Stimulated activated CD8-positive, alpha-beta memory T cell treated with anti-CD3 and anti-CD28 coated beads, Interleukin-4, amount 100 ng/mL, for 4 hours (primary cell): ENCODE results near the gene RNF148.

ENCODE experiments used
- DNase-seq, 2 donors: peaks; one replicate each; pipeline ENCODE4 v3.0.0-alpha.2; 2020; ENCODE audit warnings: low read depth in 2 of 2, low spot score in 1 of 2

RNF148 gene, protein sequence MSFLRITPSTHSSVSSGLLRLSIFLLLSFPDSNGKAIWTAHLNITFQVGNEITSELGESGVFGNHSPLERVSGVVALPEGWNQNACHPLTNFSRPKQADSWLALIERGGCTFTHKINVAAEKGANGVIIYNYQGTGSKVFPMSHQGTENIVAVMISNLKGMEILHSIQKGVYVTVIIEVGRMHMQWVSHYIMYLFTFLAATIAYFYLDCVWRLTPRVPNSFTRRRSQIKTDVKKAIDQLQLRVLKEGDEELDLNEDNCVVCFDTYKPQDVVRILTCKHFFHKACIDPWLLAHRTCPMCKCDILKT

GRCh38 chr7:122702872-122703510 lies at the start of gene RNF148:
Gene RNF148, minus strand, starts transcription at chr7:122702922. Its CDS starts 172 bp downstream, at chr7:122702750.
- no peak for DNase-seq

GRCh38 chr7:122750389-122750788 lies 47.7 kb upstream of the RNF148 start:
- DNase-seq = no peak

DNA sequence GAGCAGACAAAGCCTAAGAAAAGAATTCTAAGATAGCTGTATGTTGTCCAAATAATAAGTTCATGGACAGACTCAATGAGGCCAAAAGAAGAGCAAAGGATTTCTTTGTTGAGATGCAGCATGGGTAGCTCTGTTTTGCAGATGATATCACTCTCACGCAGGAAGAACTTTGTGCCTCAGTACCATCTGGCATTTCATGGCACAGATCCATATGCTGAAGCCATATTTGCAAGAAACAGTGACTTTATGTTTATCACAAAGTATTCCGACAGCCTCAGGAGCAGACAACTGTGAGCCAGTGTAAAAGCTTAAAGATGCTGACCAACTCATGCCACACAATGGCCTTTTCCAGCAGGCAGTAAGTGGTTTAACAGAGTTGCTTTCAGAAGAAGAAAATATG lies 45.5 kb upstream of the RNF148 start:
- DNase-seq = no peak

DNA sequence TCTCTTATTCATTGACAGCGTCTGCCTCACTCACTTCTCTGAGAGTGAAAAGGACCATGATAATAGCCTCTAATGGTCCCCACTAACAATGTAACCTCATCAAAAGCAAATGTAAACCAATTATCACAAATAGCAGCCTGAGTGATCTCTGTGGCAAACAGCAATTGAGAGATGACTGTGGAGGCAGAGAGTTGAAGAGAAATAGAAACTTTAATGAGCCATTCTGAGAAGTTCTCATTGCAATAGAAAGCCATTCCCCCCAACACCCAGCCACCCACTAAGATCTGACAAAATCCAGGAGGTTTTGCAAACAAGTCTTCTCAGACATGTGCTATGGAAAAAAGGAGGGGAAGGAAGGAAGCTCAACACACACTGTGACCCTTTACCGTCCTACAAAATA lies 44.2 kb upstream of the RNF148 start:
- no peak for DNase-seq

GRCh38 chr7:122743211-122743610 lies 40.5 kb upstream of the RNF148 start:
- DNase-seq = no peak

DNA sequence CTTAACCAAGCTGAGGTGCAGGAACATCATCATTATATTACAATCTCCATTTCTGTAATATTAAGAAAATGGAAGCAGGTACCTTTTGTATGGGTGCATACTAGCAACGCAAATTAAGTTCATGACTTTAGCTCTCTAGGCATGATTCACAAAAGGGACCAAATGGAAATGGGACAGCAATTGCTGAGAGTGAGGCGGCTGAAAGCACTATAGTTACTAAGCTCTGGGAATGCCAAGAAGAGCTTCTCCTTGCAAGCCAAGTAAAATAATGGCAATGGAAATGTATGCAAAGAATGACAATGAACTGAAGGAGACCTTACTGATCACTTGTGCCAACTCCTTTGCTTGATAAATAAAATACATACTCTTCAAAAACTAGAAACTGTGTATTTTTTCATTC lies 36.2 kb upstream of the RNF148 start:
- no peak for DNase-seq

GRCh38 chr7:122736183-122736582 lies 33.5 kb upstream of the RNF148 start:
- no peak for DNase-seq

DNA sequence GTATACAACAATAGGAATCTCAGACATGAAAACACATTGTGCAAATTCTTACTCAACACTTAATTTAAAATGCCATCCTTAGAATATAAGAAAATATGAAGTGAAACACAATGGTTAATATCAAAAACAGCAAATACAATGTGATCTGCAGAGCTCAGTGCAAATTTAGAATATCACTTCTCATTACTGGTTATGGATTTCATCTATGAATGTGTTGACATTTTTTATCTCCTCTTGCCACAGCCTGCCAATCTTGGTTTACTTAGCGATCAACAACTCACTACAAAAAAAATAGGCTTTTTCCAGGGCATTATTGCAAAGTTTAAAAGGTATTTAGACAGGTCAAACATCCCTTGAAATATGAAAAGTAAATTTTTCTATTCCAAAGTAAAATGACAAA lies 25.0 kb upstream of the RNF148 start:
- DNase-seq = no peak

DNA sequence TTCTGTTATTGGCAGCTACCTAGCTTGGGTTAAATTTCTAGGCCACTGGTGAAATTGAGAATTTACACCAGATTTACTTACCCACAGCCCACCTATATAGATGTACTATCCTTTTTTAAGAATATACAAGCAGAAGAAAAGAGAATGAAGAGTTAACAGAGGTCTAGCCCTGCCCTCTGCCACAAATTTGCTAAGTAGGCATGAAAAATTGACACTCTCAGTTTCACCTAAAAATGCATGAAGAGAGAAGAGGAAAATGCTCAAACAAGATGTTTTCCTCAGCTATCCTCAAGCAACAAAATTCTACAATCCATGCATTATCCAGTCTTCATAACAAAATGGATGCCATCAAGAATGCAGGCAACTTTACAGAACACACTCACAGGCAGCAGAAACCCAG lies 24.6 kb upstream of the RNF148 start:
- DNase-seq = no peak

DNA sequence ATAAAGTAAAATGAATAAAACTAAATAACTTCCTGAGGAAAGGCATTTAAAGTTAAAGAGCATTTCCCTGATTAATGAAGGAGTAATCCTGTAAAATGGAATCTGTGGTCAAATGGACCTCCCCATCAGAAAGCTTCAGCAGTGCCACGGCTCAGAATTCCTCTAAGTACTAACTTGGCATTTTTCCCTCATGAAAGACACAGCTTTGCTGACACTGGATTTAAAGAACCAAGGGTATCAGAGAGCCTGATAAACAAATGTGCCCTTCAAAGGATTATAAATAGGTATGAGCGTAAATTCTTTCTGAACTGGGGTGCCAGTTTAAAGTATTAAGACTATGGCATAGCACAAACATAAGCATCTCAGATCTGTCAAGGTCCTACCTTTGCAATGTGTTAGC lies 24.2 kb upstream of the RNF148 start:
- no peak for DNase-seq

- DNase-seq = no peak
Measured at GRCh38 chr7:122724366-122724765, 21.6 kb upstream of the RNF148 start.

GRCh38 chr7:122719010-122719578 lies 16.4 kb upstream of the RNF148 start:
- no peak for DNase-seq

GRCh38 chr7:122717356-122718089 lies 14.8 kb upstream of the RNF148 start:
- DNase-seq = no peak

DNA sequence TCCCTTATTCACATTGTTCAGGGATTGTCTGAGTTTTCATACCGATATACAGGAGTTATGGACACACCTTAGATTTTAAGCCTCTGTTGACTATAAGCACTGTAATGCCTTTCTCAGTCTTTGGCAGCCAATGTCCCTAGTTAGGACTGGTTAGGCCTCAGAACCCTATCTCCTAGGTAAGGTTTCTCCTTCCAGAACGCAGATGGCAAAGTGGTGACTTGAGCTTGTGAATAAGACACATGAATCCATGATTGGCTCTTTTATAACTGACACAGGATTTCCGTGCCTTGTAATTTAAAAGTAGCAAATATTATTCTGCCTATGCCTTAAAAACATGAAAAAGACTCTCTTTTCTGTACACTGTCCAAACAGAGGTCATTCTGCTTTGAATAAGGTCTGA lies 12.5 kb upstream of the RNF148 start:
- DNase-seq = no peak

GRCh38 chr7:122710916-122711315 lies 8.2 kb upstream of the RNF148 start:
- DNase-seq = no peak

DNA sequence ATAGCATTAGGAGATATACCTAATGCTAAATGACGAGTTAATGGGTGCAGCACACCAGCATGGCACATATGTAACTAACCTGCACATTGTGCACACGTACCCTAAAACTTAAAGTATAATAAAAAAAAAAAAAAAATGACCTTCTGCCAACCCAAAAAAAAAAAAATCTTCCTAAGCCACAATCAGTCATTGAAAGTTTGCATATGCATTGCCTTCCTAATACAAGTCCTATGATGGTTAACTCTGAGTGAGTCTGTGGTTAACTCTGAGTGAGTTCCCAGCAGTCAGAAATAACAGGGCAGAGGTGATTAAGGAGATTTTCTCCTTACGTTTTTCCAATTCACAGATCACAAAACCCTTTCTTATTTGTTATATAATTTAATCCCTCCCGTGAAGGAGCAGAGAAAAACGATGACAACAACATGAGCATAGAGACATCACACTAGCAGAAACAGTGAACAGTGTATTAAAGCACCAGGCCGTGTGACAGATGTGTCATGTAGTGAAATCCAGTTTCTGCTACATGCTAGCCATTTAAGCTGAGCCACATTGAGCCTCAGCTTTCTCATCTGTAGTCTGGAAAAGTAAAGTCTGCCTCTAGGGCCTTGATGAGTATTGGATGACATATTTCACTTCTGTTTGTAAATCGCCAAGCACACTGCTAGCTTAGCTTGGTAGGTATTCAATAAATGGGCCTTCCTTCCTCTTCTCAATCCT lies 7.4 kb upstream of the RNF148 start:
- DNase-seq = no peak

GRCh38 chr7:122706836-122707235 lies 4.1 kb upstream of the RNF148 start:
- no peak for DNase-seq

DNA sequence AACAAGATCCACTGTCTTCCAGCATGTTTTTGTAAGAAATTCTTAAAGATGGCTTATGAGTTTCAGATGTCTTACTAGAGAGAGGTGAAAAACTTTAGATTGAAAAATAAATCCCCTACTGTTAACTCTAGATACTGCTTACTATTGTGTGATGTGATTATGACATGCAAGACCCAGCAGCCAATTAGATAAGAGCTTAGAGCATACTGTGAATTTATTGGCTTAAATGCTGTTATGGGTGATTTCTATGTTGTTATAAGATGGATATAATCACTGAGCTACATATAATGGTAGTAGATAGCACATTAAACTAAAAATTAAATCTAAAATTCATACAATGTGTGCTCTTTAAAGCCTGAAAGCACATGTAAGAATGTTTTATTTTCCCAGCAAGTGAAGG lies 3.7 kb downstream of the RNF148 start, which contains the start of gene RNF133:
RNF133 (minus strand) TSS at position 101 of the 400 bp plus-strand sequence. CDS start 199 bp downstream, outside the sequence.
- DNase-seq = no peak

DNA sequence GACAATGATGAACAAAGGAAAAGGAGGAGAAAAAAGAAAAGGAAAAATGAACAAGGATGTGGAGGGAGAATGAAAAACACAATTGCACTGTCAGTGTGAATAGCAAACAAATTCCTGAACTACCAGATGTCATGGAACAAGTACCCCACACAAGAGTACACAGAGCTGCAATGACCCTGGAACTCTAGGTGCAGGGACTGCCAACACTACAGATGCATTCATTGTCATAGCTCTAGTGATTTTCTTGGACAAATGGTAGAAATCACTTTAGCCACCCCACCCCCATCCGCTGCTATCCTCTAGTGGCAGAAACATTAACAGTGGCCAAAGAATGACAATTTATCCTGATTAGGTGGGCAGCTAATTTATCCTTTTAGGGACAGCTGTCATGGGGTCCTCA lies 6.9 kb downstream of the RNF148 start:
- DNase-seq = no peak

GRCh38 chr7:122694697-122695096 lies 8.0 kb downstream of the RNF148 start:
- DNase-seq = no peak

DNA sequence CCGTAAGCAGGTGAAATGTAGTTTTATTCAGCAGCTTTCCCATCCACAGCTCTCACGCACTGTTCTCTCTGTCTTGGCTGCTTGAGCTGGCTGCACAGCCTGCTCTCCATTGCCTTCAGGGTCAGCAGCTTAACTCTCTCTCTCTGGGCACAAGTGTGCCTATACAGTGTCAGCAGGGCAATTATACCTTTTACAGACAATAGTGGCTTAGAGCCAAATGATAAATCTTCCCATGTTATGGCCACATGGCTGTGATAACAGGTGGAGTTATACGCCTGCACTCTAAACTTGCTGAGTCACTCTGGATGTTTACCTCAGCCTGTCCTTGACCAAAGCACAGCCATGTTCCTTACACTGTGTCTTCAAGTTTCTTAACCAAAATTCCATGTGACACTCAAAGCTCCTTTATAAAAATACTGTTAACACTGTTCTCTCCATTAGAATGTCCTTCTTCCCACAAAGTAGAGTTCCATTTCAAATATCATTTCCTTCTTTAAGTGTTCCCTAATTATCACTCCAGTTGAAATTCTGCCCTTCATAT lies 9.9 kb downstream of the RNF148 start:
- no peak for DNase-seq
